HL-60 (cell line): ENCODE measurements around the gene EIF4EBP2.

Experiments used
- TF ChIP-seq, protein P1 (sequence below): IDR thresholded peaks from 2 replicates; pipeline ENCODE4 v1.6.1; 2012; ENCODE audit warnings: low read depth; ENCODE audit not compliant: insufficient replicate concordance
- TF ChIP-seq, protein P2 (sequence below): IDR thresholded peaks from one replicate; pipeline ENCODE4 v1.5.1; 2011; ENCODE audit warnings: low read length, control low read depth, inconsistent platforms; ENCODE audit not compliant: insufficient read depth

DNA sequence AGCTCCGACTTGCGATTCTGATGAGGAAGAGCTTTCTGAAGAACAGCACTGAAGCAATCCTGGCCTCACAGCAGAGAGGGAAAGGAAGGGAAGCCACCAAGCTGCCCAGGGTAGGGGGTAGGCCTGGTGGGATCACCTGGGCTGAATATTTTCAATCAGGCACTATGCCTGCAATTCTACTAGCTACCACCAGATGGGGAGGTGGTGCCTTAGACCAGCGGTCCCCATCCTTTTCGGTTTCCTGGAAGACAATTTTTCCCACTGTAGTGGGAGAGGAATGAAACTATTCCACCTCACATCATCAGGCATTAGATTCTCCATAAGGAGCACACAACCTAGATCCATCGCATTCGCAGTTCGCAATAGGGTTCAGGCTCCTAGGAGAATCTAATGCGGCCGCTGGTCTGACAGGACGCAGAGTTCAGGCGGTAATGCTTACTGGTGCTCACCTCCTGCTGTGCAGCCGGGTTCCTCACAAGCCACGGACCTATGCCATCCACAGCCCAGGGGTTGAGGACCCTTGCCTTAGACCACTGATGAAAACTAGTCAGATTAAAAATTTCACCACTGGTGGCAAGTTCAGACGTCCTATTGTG lies 24.3 kb upstream of the EIF4EBP2 start:
- TF ChIP-seq, protein P1, sequence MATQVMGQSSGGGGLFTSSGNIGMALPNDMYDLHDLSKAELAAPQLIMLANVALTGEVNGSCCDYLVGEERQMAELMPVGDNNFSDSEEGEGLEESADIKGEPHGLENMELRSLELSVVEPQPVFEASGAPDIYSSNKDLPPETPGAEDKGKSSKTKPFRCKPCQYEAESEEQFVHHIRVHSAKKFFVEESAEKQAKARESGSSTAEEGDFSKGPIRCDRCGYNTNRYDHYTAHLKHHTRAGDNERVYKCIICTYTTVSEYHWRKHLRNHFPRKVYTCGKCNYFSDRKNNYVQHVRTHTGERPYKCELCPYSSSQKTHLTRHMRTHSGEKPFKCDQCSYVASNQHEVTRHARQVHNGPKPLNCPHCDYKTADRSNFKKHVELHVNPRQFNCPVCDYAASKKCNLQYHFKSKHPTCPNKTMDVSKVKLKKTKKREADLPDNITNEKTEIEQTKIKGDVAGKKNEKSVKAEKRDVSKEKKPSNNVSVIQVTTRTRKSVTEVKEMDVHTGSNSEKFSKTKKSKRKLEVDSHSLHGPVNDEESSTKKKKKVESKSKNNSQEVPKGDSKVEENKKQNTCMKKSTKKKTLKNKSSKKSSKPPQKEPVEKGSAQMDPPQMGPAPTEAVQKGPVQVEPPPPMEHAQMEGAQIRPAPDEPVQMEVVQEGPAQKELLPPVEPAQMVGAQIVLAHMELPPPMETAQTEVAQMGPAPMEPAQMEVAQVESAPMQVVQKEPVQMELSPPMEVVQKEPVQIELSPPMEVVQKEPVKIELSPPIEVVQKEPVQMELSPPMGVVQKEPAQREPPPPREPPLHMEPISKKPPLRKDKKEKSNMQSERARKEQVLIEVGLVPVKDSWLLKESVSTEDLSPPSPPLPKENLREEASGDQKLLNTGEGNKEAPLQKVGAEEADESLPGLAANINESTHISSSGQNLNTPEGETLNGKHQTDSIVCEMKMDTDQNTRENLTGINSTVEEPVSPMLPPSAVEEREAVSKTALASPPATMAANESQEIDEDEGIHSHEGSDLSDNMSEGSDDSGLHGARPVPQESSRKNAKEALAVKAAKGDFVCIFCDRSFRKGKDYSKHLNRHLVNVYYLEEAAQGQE = no peak
- TF ChIP-seq, protein P2, sequence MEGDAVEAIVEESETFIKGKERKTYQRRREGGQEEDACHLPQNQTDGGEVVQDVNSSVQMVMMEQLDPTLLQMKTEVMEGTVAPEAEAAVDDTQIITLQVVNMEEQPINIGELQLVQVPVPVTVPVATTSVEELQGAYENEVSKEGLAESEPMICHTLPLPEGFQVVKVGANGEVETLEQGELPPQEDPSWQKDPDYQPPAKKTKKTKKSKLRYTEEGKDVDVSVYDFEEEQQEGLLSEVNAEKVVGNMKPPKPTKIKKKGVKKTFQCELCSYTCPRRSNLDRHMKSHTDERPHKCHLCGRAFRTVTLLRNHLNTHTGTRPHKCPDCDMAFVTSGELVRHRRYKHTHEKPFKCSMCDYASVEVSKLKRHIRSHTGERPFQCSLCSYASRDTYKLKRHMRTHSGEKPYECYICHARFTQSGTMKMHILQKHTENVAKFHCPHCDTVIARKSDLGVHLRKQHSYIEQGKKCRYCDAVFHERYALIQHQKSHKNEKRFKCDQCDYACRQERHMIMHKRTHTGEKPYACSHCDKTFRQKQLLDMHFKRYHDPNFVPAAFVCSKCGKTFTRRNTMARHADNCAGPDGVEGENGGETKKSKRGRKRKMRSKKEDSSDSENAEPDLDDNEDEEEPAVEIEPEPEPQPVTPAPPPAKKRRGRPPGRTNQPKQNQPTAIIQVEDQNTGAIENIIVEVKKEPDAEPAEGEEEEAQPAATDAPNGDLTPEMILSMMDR = peak; percentile 85
